ENCODE results near the gene MYPOP.

MYPOP gene

GRCh38 chr19:45929247-45929646, 26.8 kb upstream of the MYPOP start:
- no peaks in the 10 kb centered on the region for H4K20me1 ChIP-seq
- no peaks in the 10 kb centered on the region for H3K9me3 ChIP-seq
- H3K9ac ChIP-seq = no peak overlapping the region
- H3K36me3 ChIP-seq = no peaks in the 10 kb centered on the region
- H3K4me1 ChIP-seq = peaks cover 9% of the 10 kb centered on the region
- no peak overlapping the region for H3K4me2 ChIP-seq
- H3K27me3 ChIP-seq = no peaks in the 10 kb centered on the region
- no peak overlapping the region for H3K4me3 ChIP-seq
- no peak overlapping the region for H3K27ac ChIP-seq
- no peak for TF ChIP-seq Cebpa-rat (IDR thresholded peaks at IDR 0.05)

- H3K9ac ChIP-seq = peak overlapping the region; percentile 61; the same call in 1 of the 2 replicates
- H3K4me2 ChIP-seq = peak overlapping the region; percentile 87
- no peaks in the 10 kb centered on the region for H3K36me3 ChIP-seq
- peak overlapping the region; percentile 60 for H3K4me3 ChIP-seq
- H3K9me3 ChIP-seq = no peaks in the 10 kb centered on the region
- TF ChIP-seq Cebpa-rat (IDR thresholded peaks at IDR 0.05) = no peak
- peak overlapping the region; percentile 74 for H3K27ac ChIP-seq
- H4K20me1 ChIP-seq = no peaks in the 10 kb centered on the region
- peaks cover 9% of the 10 kb centered on the region for H3K4me1 ChIP-seq
- no peaks in the 10 kb centered on the region for H3K27me3 ChIP-seq
Observed at GRCh38 chr19:45927565-45928261, 25.3 kb upstream of the MYPOP start.

GRCh38 chr19:45924891-45925447, 22.6 kb upstream of the MYPOP start:
- TF ChIP-seq Cebpa-rat (IDR thresholded peaks at IDR 0.05) = no peak
- Histone ChIP-seq H4K20me1 (no peaks in the 10 kb centered on the region), H3K9me3 (no peaks in the 10 kb centered on the region), H3K9ac (no peak overlapping the region), H3K36me3 (no peaks in the 10 kb centered on the region), H3K27ac (no peak overlapping the region), H3K27me3 (no peaks in the 10 kb centered on the region), H3K4me1 (peaks cover 9% of the 10 kb centered on the region), H3K4me2 (no peak overlapping the region), H3K4me3 (no peak overlapping the region)

GRCh38 chr19:45922281-45922680, 19.9 kb upstream of the MYPOP start:
- no peaks in the 10 kb centered on the region for H3K9me3 ChIP-seq
- H3K4me1 ChIP-seq = no peaks in the 10 kb centered on the region
- no peak overlapping the region for H3K27ac ChIP-seq
- H4K20me1 ChIP-seq = no peaks in the 10 kb centered on the region
- H3K4me2 ChIP-seq = no peak overlapping the region
- H3K4me3 ChIP-seq = no peak overlapping the region
- no peaks in the 10 kb centered on the region for H3K27me3 ChIP-seq
- no peaks in the 10 kb centered on the region for H3K36me3 ChIP-seq
- H3K9ac ChIP-seq = no peak overlapping the region
- no peak for TF ChIP-seq Cebpa-rat (IDR thresholded peaks at IDR 0.05)

GRCh38 chr19:45920458-45920857, 18.0 kb upstream of the MYPOP start:
- TF ChIP-seq Cebpa-rat (IDR thresholded peaks at IDR 0.05) = no peak
- Histone ChIP-seq H4K20me1 (no peaks in the 10 kb centered on the region), H3K4me1 (no peaks in the 10 kb centered on the region), H3K9ac (no peak overlapping the region), H3K36me3 (no peaks in the 10 kb centered on the region), H3K27me3 (no peaks in the 10 kb centered on the region), H3K9me3 (no peaks in the 10 kb centered on the region), H3K4me3 (no peak overlapping the region), H3K4me2 (no peak overlapping the region), H3K27ac (no peak overlapping the region)

- TF ChIP-seq Cebpa-rat (IDR thresholded peaks at IDR 0.05) = no peak
- Histone ChIP-seq H3K27me3 (no peaks in the 10 kb centered on the region), H3K9ac (no peak overlapping the region), H3K4me3 (no peak overlapping the region), H3K9me3 (no peaks in the 10 kb centered on the region), H3K4me1 (no peaks in the 10 kb centered on the region), H3K4me2 (no peak overlapping the region), H3K27ac (no peak overlapping the region), H3K36me3 (no peaks in the 10 kb centered on the region), H4K20me1 (no peaks in the 10 kb centered on the region)
Observed at GRCh38 chr19:45919678-45920077, 17.3 kb upstream of the MYPOP start.

- Histone ChIP-seq H3K4me3 (no peak overlapping the region), H3K4me2 (no peak overlapping the region), H3K36me3 (no peaks in the 10 kb centered on the region), H3K27ac (no peak overlapping the region), H3K4me1 (no peaks in the 10 kb centered on the region), H3K9me3 (no peaks in the 10 kb centered on the region), H4K20me1 (no peaks in the 10 kb centered on the region), H3K9ac (no peak overlapping the region), H3K27me3 (no peaks in the 10 kb centered on the region)
- no peak for TF ChIP-seq Cebpa-rat (IDR thresholded peaks at IDR 0.05)
Observed at GRCh38 chr19:45918721-45919120, 16.3 kb upstream of the MYPOP start.

- Histone ChIP-seq H3K4me2 (no peak overlapping the region), H3K9me3 (peaks cover 5% of the 10 kb centered on the region; the same call in 1 of the 2 replicates), H3K36me3 (no peaks in the 10 kb centered on the region), H3K27me3 (no peaks in the 10 kb centered on the region), H3K9ac (no peak overlapping the region), H3K4me3 (no peak overlapping the region), H3K27ac (no peak overlapping the region), H4K20me1 (no peaks in the 10 kb centered on the region), H3K4me1 (no peaks in the 10 kb centered on the region; the same call in 1 of the 2 replicates)
- TF ChIP-seq Cebpa-rat (IDR thresholded peaks at IDR 0.05) = no peak
Observed at GRCh38 chr19:45917421-45918091, 15.1 kb upstream of the MYPOP start.

GRCh38 chr19:45913874-45914830, 11.7 kb upstream of the MYPOP start, which contains the start of gene NANOS2:
Gene NANOS2, minus strand, starts transcription at chr19:45914778. Its CDS starts 85 bp downstream, at chr19:45914693.
- Histone ChIP-seq H3K36me3 (no peaks in the 10 kb centered on the region), H3K27me3 (no peaks in the 10 kb centered on the region), H3K27ac (no peak within 1 kb of the TSS), H4K20me1 (no peaks in the 10 kb centered on the region), H3K9me3 (peaks cover 8% of the 10 kb centered on the region; the same call in 1 of the 2 replicates), H3K4me1 (no peaks in the 10 kb centered on the region; the same call in 1 of the 2 replicates), H3K4me3 (no peak within 1 kb of the TSS), H3K9ac (no peak within 1 kb of the TSS), H3K4me2 (no peak within 1 kb of the TSS)
- no peak for TF ChIP-seq Cebpa-rat (IDR thresholded peaks at IDR 0.05)
